Measurements from ENCODE around the gene CORO7.
"Not testable (repeated sequence)": the region's sequence is repeated elsewhere in the genome, so short reads cannot be mapped to it uniquely, and the experiment has no call there.

The CORO7 gene

GRCh38 chr16:4402439-4403132, 13.8 kb downstream of the CORO7 start:
- peak in 49 of 56 donors; percentile 22 to 90 (median 60) for DNase-seq

- no peak for DNase-seq
Observed at GRCh38 chr16:4401510-4401909, 14.9 kb downstream of the CORO7 start.

- DNase-seq, result no peak
Observed at GRCh38 chr16:4401094-4401501, 15.3 kb downstream of the CORO7 start.

GRCh38 chr16:4399001-4399730, 17.2 kb downstream of the CORO7 start:
- DNase-seq, result no peak

GRCh38 chr16:4395055-4395726, 21.2 kb downstream of the CORO7 start:
- DNase-seq, result no peak

DNA sequence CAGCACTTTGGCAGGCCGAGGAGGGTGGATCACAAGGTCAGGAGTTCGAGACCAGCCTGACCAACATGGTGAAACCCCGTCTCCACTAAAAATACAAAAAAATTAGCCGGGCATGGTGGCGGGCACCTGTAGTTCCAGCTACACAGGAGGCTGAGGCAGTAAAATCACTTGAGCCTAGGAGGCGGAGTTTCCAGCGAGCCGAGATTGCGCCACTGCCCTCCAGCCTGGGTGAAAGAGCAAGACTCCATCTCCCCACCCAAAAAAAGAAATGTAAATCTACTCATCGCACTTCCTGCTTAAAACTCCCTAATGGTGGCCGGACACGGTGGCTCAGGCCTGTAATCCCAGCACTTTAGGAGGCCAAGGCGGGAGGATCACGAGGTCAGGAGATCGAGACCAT, 22.5 kb downstream of the CORO7 start:
- not testable (repeated sequence) for DNase-seq

DNA sequence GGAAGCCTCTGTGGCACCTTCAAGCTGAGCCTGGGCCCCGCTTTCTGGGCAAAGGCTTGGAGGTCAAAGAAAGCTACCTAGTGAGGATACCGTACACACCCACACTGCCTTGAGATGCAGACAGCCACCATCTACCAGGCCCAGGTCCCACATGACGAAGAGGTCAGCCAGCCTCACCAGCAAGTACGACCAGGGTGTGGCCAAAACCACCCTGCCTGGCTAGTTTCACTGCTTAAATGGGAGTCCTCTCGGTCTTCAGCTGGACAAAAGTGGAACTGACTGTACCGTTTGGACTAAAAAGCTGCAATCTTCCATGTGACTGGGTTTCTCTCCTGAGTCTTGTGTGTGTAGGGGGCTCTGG, 23.2 kb downstream of the CORO7 start:
- DNase-seq, result no peak

- DNase-seq, result no peak
Observed at GRCh38 chr16:4392382-4393239, 23.8 kb downstream of the CORO7 start.

DNA sequence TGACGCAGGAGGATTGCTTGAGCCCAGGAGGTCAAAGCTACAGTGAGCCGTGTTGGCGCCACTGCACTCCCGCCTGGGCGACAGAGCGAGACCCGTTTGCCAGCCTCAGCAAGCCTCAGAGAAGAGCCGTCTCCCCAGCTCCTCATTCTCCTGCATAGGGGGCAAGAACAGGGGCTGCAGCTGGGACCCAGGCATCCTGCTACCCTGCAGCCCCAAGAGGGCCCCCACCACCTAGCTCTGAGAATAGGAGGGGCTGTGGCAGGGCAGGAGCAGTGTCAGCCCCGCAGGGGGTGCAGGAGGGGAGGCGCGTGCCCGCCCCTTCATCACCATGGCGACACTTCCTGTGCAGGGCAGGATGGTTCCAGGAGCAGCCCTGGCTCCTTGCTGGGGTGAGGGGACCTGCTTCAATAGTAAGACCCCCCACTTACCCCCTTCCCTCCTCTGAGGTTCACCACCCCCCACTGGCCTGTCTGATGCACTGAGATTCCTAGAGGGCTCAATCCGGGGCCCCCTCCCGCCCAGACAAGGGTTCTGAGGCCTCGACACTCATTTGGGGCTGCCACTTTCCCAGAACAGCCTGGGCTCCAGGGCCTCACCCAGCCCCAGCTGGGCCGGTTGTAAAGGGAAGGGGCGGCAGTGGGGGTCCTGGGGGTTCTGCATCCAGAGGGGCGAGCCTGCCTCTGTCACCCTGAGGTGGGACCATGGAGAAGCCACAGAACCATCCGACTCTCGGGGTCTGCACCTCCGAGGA, 24.6 kb downstream of the CORO7 start:
- no peak for DNase-seq

- no peak for DNase-seq
Observed at GRCh38 chr16:4390266-4391260, 25.8 kb downstream of the CORO7 start.

GRCh38 chr16:4389051-4389955, 27.1 kb downstream of the CORO7 start:
- no peak for DNase-seq

- DNase-seq, result no peak
Observed at GRCh38 chr16:4388271-4389021, 27.9 kb downstream of the CORO7 start.

- no peak for DNase-seq
Observed at GRCh38 chr16:4387781-4388180, 28.6 kb downstream of the CORO7 start.

- DNase-seq, result no peak
Observed at GRCh38 chr16:4386951-4387565, 29.3 kb downstream of the CORO7 start.

DNA sequence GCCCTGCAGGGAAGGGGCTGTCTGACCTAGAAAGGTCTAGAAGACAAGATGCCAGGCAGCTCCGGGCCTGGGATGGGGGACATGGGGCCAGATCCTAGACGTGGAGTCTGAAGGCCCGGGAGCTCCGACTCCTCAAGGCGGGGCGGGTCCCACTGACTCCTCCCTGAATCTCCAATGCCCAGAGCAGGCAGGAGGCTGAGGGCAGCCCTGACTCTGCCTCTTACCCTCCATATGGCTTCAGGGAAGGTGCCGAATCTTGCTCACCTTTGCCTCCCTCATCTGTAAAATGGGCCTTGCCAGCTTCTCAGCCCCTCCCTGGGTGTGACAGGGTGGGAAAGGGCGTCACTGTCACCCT, 30.0 kb downstream of the CORO7 start:
- DNase-seq, result no peak

DNA sequence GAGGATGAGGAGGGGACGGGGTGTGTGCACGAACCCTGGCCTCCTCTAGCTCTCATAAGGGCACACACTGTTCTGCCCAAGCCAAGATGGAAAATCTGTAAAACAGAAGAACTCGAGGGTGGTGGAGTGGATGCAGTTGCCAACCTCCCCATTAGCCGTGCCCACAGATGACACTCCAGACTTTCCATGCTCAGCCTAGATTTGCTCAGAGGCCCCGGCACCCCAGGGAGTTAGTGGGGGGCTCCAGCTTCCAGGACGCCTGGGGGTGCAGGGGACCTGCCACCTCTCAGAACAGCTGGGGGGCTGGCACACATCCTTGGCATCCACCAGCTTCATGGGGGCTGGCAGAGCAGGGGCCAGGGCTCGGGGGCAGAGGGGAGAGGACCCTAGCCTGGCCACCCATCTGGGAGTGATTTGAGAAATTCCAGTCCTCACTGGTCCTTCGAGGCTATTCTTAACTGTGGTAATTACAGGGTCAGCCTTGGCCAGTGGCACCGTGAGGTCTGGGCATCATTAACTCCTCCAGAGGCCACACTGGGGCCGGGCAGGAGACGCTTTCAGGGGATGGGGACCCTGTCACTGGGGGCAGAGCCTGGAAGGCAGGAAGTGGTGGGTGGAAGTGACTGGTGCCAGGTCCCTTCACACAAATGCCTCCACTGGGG, 30.5 kb downstream of the CORO7 start:
- no peak for DNase-seq

All from amygdala (tissue), 56 donors.